GM10266 (cell line): ENCODE measurements around the gene YAF2.
"Not testable (repeated sequence)": the region's sequence is repeated elsewhere in the genome, so short reads cannot be mapped to it uniquely, and the experiment has no call there.

ENCODE experiments used
- DNase-seq: peaks from one replicate; pipeline ENCODE4 v3.0.0; 2012; ENCODE audit errors: extremely low spot score
- CTCF ChIP-seq: IDR thresholded peaks from 2 replicates; pipeline ENCODE4 v1.5.1; 2012; ENCODE audit warnings: mild to moderate bottlenecking, low read depth; ENCODE audit not compliant: control insufficient read depth, insufficient read depth; ENCODE audit errors: missing control alignments

Gene YAF2

GRCh38 chr12:42234970-42235369 is 3.1 kb downstream of the YAF2 start:
- no peak for TF ChIP-seq CTCF
- no peak for DNase-seq

GRCh38 chr12:42227525-42227924 is 10.5 kb downstream of the YAF2 start:
- not testable (repeated sequence) for DNase-seq

- not testable (repeated sequence) for DNase-seq
Measured at GRCh38 chr12:42224501-42224900, 13.5 kb downstream of the YAF2 start.

- no peak for TF ChIP-seq CTCF
Measured at GRCh38 chr12:42222724-42223123, 15.3 kb downstream of the YAF2 start.

DNA sequence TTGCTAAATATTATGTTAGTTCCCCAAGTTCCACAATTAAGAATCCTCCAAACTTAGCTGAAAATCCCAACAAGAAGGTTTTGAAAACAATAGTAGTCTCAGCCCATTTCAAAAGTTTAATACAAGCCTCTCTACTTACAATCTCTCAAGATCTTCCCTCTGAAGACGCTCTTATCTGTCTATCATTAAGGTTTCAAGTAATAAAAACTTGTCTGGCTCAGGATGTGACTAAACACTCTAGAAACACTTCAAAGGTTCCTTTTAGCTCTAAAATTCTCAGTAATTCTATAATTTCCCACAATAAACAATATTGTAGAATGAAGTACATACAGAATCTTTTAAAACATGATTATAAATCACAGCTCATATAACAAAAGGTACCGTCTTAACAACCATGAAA is 16.3 kb downstream of the YAF2 start:
- TF ChIP-seq CTCF, result no peak

More at GRCh38 chr12:42222724-42223123, 15.3 kb downstream of the YAF2 start:
- DNase-seq, result no peak

DNA sequence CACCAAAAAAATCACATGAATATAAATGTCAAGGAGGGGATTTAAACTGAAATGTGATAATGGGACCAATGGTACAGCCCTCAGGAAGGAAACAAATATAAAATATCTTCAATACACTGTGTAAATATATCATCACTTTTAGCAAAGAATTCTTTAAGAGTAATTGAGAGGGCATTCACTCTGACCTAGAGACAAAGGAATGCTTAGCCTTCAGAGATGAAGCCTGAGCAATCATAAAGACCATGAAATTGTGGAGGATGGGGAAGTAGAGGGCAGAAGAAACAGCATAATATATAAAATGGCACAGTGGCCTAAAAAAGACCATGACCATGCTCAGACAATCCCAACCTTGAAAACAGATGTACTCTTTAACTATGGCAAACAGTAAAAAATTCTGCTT is 20.4 kb downstream of the YAF2 start:
- TF ChIP-seq CTCF, result no peak
- no peak for DNase-seq

More for the DNA sequence above, 16.3 kb downstream of the YAF2 start:
- DNase-seq, result no peak

GRCh38 chr12:42216737-42217136 is 21.3 kb downstream of the YAF2 start:
- TF ChIP-seq CTCF, result no peak
- DNase-seq, result no peak

DNA sequence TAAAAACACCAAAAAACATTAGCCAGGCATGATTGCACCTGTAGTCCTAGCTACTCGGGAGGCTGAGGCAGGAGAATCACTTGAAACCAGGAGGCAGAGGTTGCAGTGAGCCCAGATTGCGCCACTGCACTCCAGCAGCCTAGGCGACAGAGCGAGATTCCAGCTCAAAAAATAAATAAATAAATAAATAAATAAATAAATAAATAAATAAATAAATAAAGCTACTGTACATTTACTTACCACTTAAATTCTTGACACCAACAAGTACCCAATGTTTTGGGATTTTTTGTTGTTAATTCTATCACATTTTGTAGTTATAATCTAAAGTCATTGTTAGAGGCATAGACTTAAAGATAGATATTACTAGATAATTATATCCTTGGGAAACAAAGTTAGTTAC is 22.3 kb downstream of the YAF2 start:
- not testable (repeated sequence) for DNase-seq

- DNase-seq, result no peak
Measured at GRCh38 chr12:42213954-42214426, 24.1 kb downstream of the YAF2 start.

More at GRCh38 chr12:42213954-42214426, 24.1 kb downstream of the YAF2 start:
- no peak for TF ChIP-seq CTCF
